Measurements from ENCODE around the gene GALNT4.

The GALNT4 gene

GRCh38 chr12:89490922-89491321, 33.7 kb downstream of the GALNT4 start:
- DNase-seq = no peak

DNA sequence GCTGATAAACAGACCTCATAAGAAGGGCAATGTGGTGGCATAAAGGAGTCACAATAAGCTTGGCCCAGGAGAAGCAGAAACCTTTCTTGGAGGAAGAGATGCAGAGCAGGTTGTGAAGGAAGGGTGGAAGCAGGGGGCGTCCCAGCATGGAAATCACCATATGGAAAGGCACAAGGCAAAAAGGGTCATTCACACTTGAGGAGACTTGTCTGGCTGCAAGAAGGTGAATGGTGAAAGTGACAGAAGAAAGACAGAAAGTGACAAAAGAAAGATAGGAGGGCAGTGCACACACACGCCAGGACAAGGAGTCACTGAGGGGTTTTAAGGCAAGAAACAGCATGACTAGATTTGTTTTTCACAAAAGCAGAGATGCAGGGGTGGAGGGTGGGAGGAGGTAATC, 38.3 kb downstream of the GALNT4 start:
- DNase-seq = no peak

GRCh38 chr12:89484470-89484869, 40.1 kb downstream of the GALNT4 start:
- no peak for DNase-seq

DNA sequence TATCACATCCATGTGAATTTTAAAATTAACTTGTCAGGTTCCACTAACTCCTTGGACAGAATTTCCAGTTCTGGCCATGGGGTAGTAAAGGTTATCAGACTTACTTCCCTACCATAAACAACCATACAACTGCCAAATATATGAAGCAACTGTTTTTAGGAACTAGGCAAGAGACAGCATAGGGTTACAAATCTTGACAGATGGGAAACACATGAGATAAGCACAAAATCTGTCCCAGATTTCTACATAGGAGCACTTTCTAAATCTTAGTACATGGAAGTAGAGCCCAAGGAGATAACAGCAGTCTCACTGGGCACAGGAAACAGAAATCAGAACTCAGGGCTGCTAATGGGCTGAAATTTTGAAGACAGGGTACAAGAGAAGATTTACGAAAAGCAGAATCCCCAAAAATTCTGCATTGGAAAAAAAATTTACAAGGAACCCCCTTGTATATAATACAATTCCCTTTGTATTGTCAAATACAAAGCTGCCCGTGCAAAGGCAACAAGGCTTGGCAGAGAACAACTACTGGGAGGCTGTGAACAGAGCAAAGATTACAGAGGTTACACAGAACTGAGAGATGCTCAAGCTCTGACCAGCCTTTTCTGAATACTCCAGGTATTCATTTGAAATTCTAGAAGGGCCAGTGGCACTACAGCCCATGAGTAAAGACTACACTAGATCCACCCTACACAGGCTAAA, 43.2 kb downstream of the GALNT4 start:
- no peak for DNase-seq

GRCh38 chr12:89479982-89480381, 44.6 kb downstream of the GALNT4 start:
- DNase-seq = no peak

- DNase-seq = no peak
Observed at GRCh38 chr12:89477633-89478279, 46.8 kb downstream of the GALNT4 start.

- no peak for DNase-seq
Observed at GRCh38 chr12:89476904-89477595, 47.5 kb downstream of the GALNT4 start.

GRCh38 chr12:89476232-89476631, 48.4 kb downstream of the GALNT4 start:
- no peak for DNase-seq

DNA sequence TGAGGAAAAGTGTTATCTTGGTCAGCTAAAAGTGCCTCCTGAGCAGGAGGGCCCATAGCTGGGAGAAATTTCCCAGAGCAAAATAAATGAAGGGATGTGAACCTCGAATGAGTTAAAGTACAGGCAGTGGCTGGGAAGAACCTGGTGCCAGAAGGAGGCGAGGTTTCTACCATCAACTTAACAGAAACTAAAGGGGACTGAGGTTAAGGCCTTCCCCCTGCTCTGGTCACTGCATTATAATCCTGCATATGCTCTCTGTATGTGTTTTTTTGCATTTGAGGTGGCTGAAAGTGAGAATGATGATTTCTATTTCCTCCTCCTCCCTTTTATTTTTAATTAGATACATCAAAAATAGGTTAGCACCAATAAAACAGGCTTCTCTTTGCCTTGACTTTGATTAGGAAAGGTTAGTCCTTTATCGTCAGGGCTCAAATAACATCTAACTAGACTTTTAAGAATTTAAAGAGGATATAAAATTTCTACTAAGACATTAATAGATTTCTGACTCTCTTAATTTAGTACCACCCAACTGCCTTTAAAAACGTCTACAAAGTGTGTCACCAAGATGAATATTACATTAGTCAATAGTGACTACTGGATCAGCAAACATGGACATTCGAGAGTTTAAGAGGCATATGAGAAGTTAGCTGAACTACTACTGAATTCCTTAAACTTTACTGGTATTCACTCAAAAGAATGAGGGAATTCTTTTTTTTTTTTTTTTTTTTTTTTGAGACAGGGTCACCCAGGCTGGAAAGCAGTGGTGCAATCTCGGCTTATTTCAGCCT, 49.2 kb downstream of the GALNT4 start:
- DNase-seq = no peak

DNA sequence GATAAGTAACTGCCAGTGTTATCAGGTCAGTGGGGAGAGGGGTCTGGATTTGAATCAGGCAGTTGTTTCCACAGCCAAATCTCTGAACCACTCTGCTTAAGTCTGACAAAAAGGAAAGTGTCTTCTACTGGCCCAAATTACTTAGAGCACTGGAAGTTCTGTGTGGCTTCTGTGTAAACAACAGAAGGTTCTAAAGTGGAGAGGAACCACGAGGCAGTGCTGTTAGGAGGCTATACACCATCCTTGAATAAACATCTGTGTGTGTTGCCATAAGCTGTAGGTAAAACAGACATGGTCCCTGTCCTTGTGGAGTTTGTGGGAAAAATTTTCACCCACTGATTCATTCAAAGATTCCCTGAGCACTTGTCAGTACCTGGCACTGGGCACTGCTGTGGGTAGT, 50.0 kb downstream of the GALNT4 start:
- no peak for DNase-seq

Measured in right hindlimb (tissue), 1 donor.